Adrenal gland (tissue), 12 donors: ENCODE results near the gene PTPA. TPM values are rescaled to one million over a fixed set of nuclear protein-coding genes. Genes with fewer than 3 reads are reported as not detected.
"Not testable (repeated sequence)": the region's sequence is repeated elsewhere in the genome, so short reads cannot be mapped to it uniquely, and the experiment has no call there.

Source experiments
- DNase-seq, 7 donors: peaks; one replicate each; pipeline ENCODE4 v3.0.0-alpha.2; 2019 to 2020
- H3K27ac ChIP-seq, 5 donors: fragments of 200-600 bp; sonication (generic) in 4 of 5; 1 replicate in 3 of 5; 2 replicates in 2 of 5; pipeline versions ENCODE4 v1.5.1 to v1.8.0; 2016 to 2020; ENCODE audit warnings: mild to moderate bottlenecking in 1 of 5
- H3K27me3 ChIP-seq: fragments of 200-600 bp; 2 replicates; pipeline ENCODE4 v1.8.0; 2021
- H3K36me3 ChIP-seq, 2 donors: fragments of 200-600 bp; replicated peaks in 1 of 2; 1 replicate in 1 of 2; 2 replicates in 1 of 2; pipeline versions ENCODE4 v1.5.1 to v1.8.0; 2018 to 2022
- H3K4me1 ChIP-seq, 2 donors: fragments of 200-600 bp; replicated peaks in 1 of 2; 1 replicate in 1 of 2; 2 replicates in 1 of 2; pipeline versions ENCODE4 v1.5.1 to v1.8.0; 2018 to 2021
- H3K4me3 ChIP-seq, 4 donors: fragments of 200-600 bp; sonication (generic) in 3 of 4; one replicate each; pipeline ENCODE4 v1.5.1; 2016 to 2018
- H3K9me3 ChIP-seq, 3 donors: fragments of 200-600 bp; sonication (generic) in 1 of 3; replicated peaks in 1 of 3; 1 replicate in 2 of 3; 2 replicates in 1 of 3; pipeline versions ENCODE4 v1.5.1 to v1.8.0; 2016 to 2021
- POLR2A ChIP-seq, 2 donors: fragments of 450-650 bp; IDR thresholded peaks; one replicate each; pipeline ENCODE4 v1.6.1; 2017; ENCODE audit warnings: antibody characterized with exemption in 2 of 2, mild to moderate bottlenecking in 2 of 2, moderate library complexity in 1 of 2
- WGBS, 4 donors: extraction: QIAGEN DNeasy Blood & Tissue Kit in 2 of 4; methylation state at CpG; one replicate each; pipeline versions ENCODE4 v1.1.5 to v1.1.7; 2013 to 2017; 5-methylcytosine and 5-hydroxymethylcytosine counted together
- intact Hi-C, 2 donors: fragments of 100-400 bp; cut with DNase I; formaldehyde crosslinking; loops; one replicate each; pipeline versions ENCODE4 v1.14.1 to v1.15.0; 2022 to 2023
- polyA plus RNA-seq, 3 donors: library from polyadenylated mRNA; stranded (reverse); fragments of 200-250 nt in 2 of 3; fragments of 350-450 nt in 1 of 3; fragmentation: Illumina TruSeq in 1 of 3; extraction: RNeasy Lipid Tissue Mini Kit (QIAGEN cat#74804) in 1 of 3; gene quantifications; one replicate each; pipeline ENCODE4 v1.2.3, GENCODE V29; 2013 to 2014
- total RNA-seq, 9 donors: library from RNA; depleted of rRNA in 4 of 9; stranded (reverse); fragments of >200 nt in 4 of 9; fragments of 120-200 nt in 1 of 9; fragmentation: NEBNext Ultra II Directional in 1 of 9; extraction: Animal tissue kit (Norgen Biotek cat#: 25700) in 1 of 9; gene quantifications; one replicate each; pipeline versions ENCODE4 v1.1.0 to v1.2.4, GENCODE V29; 2013 to 2023
- TF ChIP-seq, protein P1 (sequence below), 6 experiments: fragments of 450-650 bp in 4 of 6; fragments of 200-600 bp in 2 of 6; sonication (generic) in 1 of 6; IDR thresholded peaks; 1 replicate in 5 of 6; 2 replicates in 1 of 6; pipeline versions ENCODE4 v1.5.1 to v1.8.0; 2016 to 2021; ENCODE audit warnings: antibody characterized with exemption in 6 of 6, mild to moderate bottlenecking in 2 of 6, moderate library complexity in 1 of 6
- donor health status: healthy with polysubstance abuse.
- donor health status: Bipolar disorder and iron deficiency.
- donor health status: DM: yes; HTN: yes; CAD: no.
- donor health status: DM: no; HTN: no; CAD: no.
- donor health status: DM: no; HTN: no; CAD: no.
- donor health status: DM: yes; HTN: yes; CAD: no.

Gene PTPA
- total and polyA plus RNA-seq, 12 donors = 71.3 to 248 (median 130) TPM

DNA sequence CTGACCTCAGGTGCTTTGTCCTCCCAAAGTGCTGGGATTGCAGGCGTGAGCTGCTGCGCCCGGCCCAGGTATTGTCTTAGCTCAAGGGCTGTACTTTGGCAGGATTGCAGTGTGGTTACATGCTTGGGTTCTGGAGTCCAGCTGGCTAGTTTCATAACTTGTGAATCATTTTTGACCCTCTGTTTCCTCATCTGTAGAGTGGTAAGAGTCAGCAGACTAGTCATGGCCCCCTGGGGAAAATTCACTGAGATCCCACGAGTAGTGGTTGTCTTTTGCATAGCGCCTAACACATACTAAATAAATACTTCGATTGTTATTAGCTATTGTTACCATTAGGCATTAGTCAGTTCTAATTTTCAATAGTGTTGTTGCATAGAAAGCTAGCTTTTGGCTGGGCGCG is 14.3 kb downstream of the PTPA start:
- Histone ChIP-seq H3K4me3 (no peak overlapping the region), H3K36me3 (peaks cover 0 to 57% of the 10 kb centered on the region in 2 donors), H3K9me3 (no peaks in the 10 kb centered on the region), H3K27me3 (no peaks in the 10 kb centered on the region), H3K4me1 (peaks cover 5 to 18% of the 10 kb centered on the region in 2 donors), H3K27ac (no peak overlapping the region)
- DNase-seq = no peak
- WGBS, 4 donors = 84 to 93% (median 90%) methylated on average over 8 of the region's 8 CpGs
- TF ChIP-seq, protein P1, sequence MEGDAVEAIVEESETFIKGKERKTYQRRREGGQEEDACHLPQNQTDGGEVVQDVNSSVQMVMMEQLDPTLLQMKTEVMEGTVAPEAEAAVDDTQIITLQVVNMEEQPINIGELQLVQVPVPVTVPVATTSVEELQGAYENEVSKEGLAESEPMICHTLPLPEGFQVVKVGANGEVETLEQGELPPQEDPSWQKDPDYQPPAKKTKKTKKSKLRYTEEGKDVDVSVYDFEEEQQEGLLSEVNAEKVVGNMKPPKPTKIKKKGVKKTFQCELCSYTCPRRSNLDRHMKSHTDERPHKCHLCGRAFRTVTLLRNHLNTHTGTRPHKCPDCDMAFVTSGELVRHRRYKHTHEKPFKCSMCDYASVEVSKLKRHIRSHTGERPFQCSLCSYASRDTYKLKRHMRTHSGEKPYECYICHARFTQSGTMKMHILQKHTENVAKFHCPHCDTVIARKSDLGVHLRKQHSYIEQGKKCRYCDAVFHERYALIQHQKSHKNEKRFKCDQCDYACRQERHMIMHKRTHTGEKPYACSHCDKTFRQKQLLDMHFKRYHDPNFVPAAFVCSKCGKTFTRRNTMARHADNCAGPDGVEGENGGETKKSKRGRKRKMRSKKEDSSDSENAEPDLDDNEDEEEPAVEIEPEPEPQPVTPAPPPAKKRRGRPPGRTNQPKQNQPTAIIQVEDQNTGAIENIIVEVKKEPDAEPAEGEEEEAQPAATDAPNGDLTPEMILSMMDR (IDR thresholded peaks at IDR 0.05) = no peak
- TF ChIP-seq POLR2A (IDR thresholded peaks at IDR 0.05) = no peak
- intact Hi-C loops = no loop called here

DNA sequence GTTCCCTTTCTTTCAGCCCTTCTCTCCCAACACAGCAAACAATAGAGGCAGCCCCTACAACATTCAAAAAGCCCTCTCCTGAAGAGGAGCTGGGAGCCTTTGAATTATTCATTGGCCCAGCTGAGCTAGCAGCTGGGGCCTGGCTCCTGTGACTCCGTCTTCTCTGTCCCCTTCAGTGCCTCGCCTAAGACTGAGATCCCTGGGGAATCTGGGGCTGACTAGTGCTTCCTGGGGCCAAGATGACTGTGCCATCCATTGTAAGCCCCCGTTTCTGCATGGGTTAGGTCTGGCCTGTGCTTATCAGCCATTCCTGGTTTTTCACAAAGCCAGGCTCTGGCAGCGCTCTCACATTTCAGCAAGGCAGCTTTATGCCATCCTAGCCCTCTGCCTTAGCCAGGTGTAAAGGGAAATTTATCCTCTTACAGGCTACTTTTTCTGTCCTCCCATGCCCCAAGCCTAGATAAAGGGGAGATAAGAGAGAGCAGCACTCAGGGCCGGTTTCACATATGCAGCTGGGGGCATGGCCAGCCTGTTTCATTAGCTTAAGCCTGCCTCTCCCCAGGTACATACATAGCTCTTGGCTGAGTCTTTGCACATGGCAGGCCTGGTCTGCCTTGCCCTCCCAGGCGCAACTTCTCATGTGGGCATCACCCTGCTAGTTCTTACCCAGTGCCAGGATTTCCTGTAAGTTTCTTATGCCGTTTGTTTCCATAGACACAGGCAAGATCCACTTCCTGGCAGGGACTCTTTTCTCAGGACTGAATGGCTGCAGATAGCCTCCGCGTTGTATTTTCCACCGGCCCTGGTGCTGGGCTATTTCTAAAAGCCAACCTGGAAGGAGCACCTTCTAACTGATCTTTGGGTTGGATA is 15.8 kb downstream of the PTPA start:
- Histone ChIP-seq H3K27me3 (no peaks in the 10 kb centered on the region), H3K4me1 (peaks cover 0 to 9% of the 10 kb centered on the region in 2 donors), H3K4me3 (no peak overlapping the region), H3K9me3 (no peaks in the 10 kb centered on the region), H3K36me3 (peaks cover 0 to 49% of the 10 kb centered on the region in 2 donors), H3K27ac (peak overlapping the region in 1 of 5 donors; percentile 47)
- WGBS, 4 donors = 73 to 84% (median 75%) methylated on average over 8 to 10 of the region's 10 CpGs
- no peak for DNase-seq
- intact Hi-C loops = no loop called here
- TF ChIP-seq, protein P1 (IDR thresholded peaks at IDR 0.05) = no peak
- no peak for TF ChIP-seq POLR2A (IDR thresholded peaks at IDR 0.05)

DNA sequence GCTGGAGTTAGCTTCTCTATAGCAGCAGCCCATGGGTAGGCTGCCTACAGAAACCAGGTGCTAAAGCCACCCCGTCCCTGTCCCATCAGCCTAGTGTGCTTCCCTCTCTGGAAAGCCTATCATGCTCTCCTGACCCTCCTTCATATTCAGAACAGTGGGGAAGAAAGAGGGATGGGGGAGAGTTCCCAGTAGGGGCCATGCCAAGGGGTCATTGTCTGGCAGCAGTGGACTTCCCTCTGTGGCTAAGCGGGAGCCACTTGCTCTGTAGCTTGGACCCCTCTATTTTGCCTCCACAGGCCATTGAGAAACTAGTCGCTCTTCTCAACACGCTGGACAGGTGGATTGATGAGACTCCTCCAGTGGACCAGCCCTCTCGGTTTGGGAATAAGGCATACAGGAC is 17.5 kb downstream of the PTPA start:
- WGBS, 4 donors = 95 to 100% (median 95%) methylated on average over 5 of the region's 5 CpGs
- no peaks in the 10 kb centered on the region for H3K9me3 ChIP-seq
- intact Hi-C loops = no loop called here
- DNase-seq = no peak
- no peaks in the 10 kb centered on the region for H3K27me3 ChIP-seq
- H3K27ac ChIP-seq = no peak overlapping the region
- H3K36me3 ChIP-seq = peaks cover 0 to 32% of the 10 kb centered on the region in 2 donors
- H3K4me3 ChIP-seq = no peak overlapping the region
- H3K4me1 ChIP-seq = peaks cover 0 to 9% of the 10 kb centered on the region in 2 donors
- TF ChIP-seq, protein P1 (IDR thresholded peaks at IDR 0.05) = no peak
- TF ChIP-seq POLR2A (IDR thresholded peaks at IDR 0.05) = no peak

DNA sequence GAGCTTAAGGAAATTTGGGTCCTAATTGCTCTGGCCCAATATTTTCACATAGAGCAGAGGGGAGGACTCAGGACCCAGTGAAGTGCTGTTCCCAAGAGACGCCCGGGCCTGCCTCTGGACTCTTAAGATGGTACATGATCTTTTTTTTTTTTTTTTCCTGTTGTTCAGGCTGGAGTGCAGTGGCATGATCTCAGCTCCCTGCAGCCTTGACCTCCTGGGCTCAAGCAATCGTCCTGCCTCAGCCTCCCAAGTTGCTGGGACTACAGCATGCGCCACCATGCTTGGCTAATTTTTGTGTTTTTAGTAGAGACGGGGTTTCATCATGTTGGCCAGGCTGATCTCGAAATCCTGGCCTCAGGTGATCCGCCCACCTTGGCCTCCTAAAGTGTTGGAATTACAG is 19.1 kb downstream of the PTPA start:
- not testable (repeated sequence) for H3K27ac ChIP-seq, H3K4me3 ChIP-seq, H3K4me1 ChIP-seq, H3K9me3 ChIP-seq, H3K27me3 ChIP-seq
- WGBS, 4 donors = 63 to 92% (median 74%) methylated on average over 7 of the region's 7 CpGs
- intact Hi-C loops = loop anchor here in 1 of 2 donors (10.0 kb wide), 1 partner anchor 605 kb away; no protein-coding TSS in a partner anchor
- peaks cover 0 to 26% of the 10 kb centered on the region in 2 donors for H3K36me3 ChIP-seq
- DNase-seq = peak in 1 of 7 donors; percentile 57
